ENCODE results near the gene UBXN2A.
"Not testable (repeated sequence)": the region's sequence is repeated elsewhere in the genome, so short reads cannot be mapped to it uniquely, and the experiment has no call there.

UBXN2A gene

GRCh38 chr2:24040511-24040910, 100.2 kb downstream of the UBXN2A start:
- in situ Hi-C loops (cut with MboI; ENCODE audit: low sequenced_read_pairs), result no loop called here

DNA sequence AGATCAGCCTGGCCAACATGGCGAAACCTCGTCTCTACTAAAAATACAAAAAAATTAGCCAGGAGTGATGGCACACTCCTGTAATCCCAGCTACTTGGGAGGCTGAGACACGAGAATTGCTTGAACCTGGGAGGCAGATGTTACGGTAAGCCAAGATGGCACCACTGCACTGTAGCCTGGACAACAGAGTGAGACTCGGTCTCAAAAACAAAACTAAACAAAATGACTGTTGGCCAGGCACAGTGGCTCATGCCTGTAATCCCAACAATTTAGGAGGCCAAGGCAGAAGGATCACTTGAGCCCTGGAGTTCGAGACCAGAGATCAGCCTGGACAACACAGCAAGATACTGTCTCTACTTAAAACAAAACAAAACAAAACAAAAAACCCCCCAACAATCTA, 102.9 kb downstream of the UBXN2A start:
- in situ Hi-C loops (cut with MboI; ENCODE audit: low sequenced_read_pairs), result not testable (repeated sequence)

DNA sequence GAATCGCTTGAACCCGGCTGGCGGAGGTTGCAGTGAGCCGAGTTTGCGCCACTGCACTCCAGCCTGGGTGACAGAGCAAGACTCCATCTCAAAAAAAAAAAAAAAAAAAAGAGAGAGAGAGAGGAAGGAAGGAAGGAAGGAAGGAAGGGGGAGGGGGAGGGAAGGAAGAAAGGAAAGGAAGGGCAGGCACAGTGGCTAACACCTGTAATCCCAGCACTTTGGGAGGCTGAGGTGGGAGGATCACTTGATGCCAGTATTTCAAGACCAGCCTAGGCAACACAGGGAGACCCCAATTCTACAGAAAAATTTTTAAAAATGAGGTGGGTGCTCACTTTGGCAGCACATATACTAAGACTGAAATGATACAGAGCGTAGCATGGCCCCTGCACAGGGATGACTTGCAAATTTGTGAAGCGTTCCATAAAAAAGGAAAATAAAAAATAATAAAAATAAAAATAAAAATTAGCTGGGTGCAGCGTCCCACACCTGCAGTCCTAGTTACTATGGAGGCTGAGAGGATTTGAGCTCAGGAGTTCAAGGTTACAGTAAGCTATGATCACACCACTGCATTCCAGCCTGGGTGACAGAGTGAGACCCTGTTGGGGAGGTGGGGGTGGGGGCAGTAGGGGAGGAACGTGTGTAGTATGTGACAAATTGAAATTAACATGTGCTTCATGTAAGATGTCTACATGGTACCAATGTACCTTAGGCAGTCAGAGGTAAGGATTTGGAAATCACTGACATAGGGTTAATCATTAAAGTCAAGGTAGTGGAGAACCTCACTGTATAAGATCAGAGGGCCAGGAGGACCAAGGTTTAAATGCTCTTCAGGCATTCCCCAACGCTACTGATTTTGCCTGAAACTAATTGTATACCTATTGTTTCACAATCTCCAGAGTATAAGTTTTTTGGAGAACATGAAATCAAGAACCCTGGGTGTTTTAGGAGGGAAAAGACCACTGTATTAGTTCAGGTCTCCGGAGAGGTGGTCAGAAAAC, 105.5 kb downstream of the UBXN2A start:
- in situ Hi-C loops (cut with MboI; ENCODE audit: low sequenced_read_pairs), result no loop called here

DNA sequence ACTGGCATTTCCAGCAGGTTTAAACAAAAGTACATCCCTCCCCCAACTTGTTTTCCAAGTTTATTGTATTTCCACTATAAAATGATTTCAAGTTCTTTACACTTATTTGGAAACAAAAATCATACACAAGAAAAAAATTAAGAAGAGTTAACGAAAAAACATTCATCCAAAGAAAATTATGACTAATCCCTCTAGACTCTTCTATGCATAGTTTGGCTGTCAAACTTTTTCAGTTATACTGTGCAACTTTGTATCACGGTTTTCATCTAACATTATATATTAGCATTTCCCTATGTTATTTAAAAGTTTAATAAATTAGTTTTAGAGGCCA, 106.3 kb downstream of the UBXN2A start:
- in situ Hi-C loops (cut with MboI; ENCODE audit: low sequenced_read_pairs), result no loop called here

GRCh38 chr2:24046930-24047702, 106.9 kb downstream of the UBXN2A start, which contains the start of gene WDCP:
WDCP (minus strand) TSS chr2:24047391; CDS start chr2:24039494, 7,897 bp downstream.
- in situ Hi-C loops (cut with MboI; ENCODE audit: low sequenced_read_pairs), result no loop called here

- in situ Hi-C loops (cut with MboI; ENCODE audit: low sequenced_read_pairs), result no loop called here
Measured at GRCh38 chr2:24047703-24048033, 107.4 kb downstream of the UBXN2A start.

GRCh38 chr2:24048769-24049484, 108.7 kb downstream of the UBXN2A start:
- in situ Hi-C loops (cut with MboI; ENCODE audit: low sequenced_read_pairs), result no loop called here

DNA sequence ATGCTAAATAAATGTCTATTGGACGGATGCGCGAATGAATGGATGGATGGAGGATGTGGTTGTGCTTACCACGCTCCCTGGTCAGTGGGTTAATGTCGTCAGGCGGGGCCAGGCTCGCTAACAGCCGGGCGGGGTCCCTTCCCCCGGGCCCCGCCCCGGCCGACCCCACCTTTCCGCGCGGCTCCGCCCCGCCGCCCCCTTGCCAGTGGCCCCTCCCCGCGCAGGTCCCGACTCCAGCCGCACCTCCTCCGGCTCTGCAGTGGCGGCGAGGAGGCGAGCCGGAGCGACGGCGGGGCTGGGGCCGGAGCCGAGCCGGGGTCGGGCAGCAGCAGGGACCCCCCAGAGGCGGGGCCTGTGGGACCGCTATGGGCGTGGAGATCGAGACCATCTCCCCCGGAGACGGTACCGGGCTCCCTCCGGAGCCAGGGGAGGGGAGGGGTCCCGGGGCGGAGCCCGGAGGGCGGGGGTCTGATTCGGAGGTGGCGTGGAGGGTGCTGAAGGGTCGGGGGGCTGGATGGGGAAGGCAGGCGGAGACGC, 109.3 kb downstream of the UBXN2A start, which contains the start of gene FKBP1B:
FKBP1B (plus strand) TSS at position 257 of the 537 bp plus-strand sequence; CDS start at position 366, 109 bp downstream.
- in situ Hi-C loops (cut with MboI; ENCODE audit: low sequenced_read_pairs), result no loop called here

- in situ Hi-C loops (cut with MboI; ENCODE audit: low sequenced_read_pairs), result no loop called here
Measured at GRCh38 chr2:24050041-24050979, 110.0 kb downstream of the UBXN2A start.

DNA sequence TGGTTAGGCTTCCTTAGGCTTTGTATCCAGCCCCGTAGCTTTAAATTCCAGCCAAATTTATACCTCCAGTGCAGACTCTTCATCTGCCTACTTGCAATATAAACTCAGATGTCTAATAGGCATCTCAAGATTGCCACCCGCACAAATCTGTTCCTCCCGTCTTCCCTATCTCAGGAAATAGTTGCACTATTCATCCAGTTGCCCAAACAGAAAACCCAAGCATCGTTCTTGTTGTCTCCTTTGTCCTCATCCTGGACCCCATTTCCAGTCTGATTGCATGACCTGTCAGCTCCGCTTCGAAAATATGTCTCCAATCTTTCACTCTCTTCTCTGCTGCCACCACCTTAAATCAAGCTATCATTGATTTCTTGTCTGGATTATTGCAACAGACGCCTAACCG, 111.6 kb downstream of the UBXN2A start:
- in situ Hi-C loops (cut with MboI; ENCODE audit: low sequenced_read_pairs), result no loop called here

- in situ Hi-C loops (cut with MboI; ENCODE audit: low sequenced_read_pairs), result no loop called here
Measured at GRCh38 chr2:24052951-24053350, 112.7 kb downstream of the UBXN2A start.

All from hTERT RPE-1 (cell line).